Prostate gland (tissue), 2 donors: ENCODE results near the gene STAB1. TPM values are rescaled to one million over a fixed set of nuclear protein-coding genes. Genes with fewer than 3 reads are reported as not detected.

Source experiments
- DNase-seq: peaks from one replicate; pipeline ENCODE4 v3.0.0-alpha.2; 2019; ENCODE audit warnings: low spot score
- H3K27ac ChIP-seq, 2 donors: fragments of 200-600 bp; sonication (generic); 2 replicates each; pipeline ENCODE4 v1.5.1; 2017 to 2019
- H3K27me3 ChIP-seq: fragments of 200-600 bp; sonication (generic); replicated peaks from 2 replicates; pipeline ENCODE4 v1.5.1; 2019; ENCODE audit not compliant: insufficient read depth
- H3K36me3 ChIP-seq, 2 donors: fragments of 200-600 bp; sonication (generic); 1 replicate in 1 of 2; 2 replicates in 1 of 2; pipeline versions ENCODE4 v1.5.1 to v1.8.1; 2017 to 2019
- H3K4me1 ChIP-seq: fragments of 200-600 bp; sonication (generic); replicated peaks from 2 replicates; pipeline ENCODE4 v1.5.1; 2019
- H3K4me3 ChIP-seq, 2 donors: fragments of 200-600 bp; sonication (generic); 2 replicates each; pipeline ENCODE4 v1.5.1; 2017 to 2019
- H3K9me3 ChIP-seq: fragments of 200-600 bp; sonication (generic); 2 replicates; pipeline ENCODE4 v1.5.1; 2017
- POLR2A ChIP-seq: fragments of 450-650 bp; IDR thresholded peaks from one replicate; pipeline ENCODE4 v1.6.1; 2016; ENCODE audit warnings: antibody characterized with exemption, mild to moderate bottlenecking
- POLR2AphosphoS5 ChIP-seq: sonication (generic); formaldehyde crosslinking; IDR thresholded peaks from one replicate; pipeline ENCODE4 v1.6.1; 2017; ENCODE audit warnings: antibody characterized with exemption
- WGBS: methylation state at CpG from one replicate; pipeline ENCODE4 v1.1.5; 2018; 5-methylcytosine and 5-hydroxymethylcytosine counted together
- intact Hi-C: fragments of 100-400 bp; cut with DNase I; formaldehyde crosslinking; loops from one replicate; pipeline ENCODE4 v1.14.2; 2022
- total RNA-seq, 2 donors: library from RNA; depleted of rRNA; stranded (reverse); fragments of >200 nt; gene quantifications; one replicate each; pipeline ENCODE4 v1.1.0, GENCODE V29; 2016
- TF ChIP-seq, protein P1 (sequence below), 4 experiments: fragments of 200-600 bp in 2 of 4; fragments of 450-650 bp in 2 of 4; sonication (generic) in 2 of 4; IDR thresholded peaks; 1 replicate in 3 of 4; 2 replicates in 1 of 4; pipeline ENCODE4 v1.5.1; 2016 to 2019; ENCODE audit warnings: antibody characterized with exemption in 4 of 4, mild to moderate bottlenecking in 2 of 4, moderate library complexity in 2 of 4

The STAB1 gene
- total RNA-seq, 2 donors from 2014 or later: 21.8 to 68.6 TPM

DNA sequence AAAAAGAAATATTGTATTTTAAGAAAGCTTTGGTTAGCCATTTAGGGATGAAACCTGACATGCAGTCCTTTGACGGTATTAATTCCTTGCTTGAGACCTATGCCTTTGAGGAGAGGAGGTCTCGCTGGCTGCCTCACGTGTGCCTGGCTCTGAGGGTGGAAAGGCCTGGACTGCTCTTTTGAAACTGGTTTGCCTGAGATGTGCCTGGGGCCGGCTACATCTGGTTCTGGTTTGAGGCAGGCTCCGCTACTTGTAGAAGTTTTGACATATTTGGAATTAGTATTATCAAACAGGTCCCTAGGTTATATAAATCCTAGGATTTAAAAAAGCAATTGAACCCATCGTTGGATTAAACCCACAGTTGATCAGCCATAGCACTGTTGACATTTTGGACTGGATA, 33.3 kb upstream of the STAB1 start:
- no peaks in the 10 kb centered on the region for H3K9me3 ChIP-seq
- peaks cover 4% of the 10 kb centered on the region for H3K4me1 ChIP-seq
- no peaks in the 10 kb centered on the region for H3K27me3 ChIP-seq
- H3K27ac ChIP-seq: no peak overlapping the region
- H3K4me3 ChIP-seq: no peak overlapping the region
- 72% methylated on average over 6 of the region's 6 CpGs for WGBS
- H3K36me3 ChIP-seq: peaks cover 7 to 9% of the 10 kb centered on the region in 2 donors
- no peak for DNase-seq
- TF ChIP-seq, protein P1, sequence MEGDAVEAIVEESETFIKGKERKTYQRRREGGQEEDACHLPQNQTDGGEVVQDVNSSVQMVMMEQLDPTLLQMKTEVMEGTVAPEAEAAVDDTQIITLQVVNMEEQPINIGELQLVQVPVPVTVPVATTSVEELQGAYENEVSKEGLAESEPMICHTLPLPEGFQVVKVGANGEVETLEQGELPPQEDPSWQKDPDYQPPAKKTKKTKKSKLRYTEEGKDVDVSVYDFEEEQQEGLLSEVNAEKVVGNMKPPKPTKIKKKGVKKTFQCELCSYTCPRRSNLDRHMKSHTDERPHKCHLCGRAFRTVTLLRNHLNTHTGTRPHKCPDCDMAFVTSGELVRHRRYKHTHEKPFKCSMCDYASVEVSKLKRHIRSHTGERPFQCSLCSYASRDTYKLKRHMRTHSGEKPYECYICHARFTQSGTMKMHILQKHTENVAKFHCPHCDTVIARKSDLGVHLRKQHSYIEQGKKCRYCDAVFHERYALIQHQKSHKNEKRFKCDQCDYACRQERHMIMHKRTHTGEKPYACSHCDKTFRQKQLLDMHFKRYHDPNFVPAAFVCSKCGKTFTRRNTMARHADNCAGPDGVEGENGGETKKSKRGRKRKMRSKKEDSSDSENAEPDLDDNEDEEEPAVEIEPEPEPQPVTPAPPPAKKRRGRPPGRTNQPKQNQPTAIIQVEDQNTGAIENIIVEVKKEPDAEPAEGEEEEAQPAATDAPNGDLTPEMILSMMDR (IDR thresholded peaks at IDR 0.05): no peak
- TF ChIP-seq POLR2A: no peak
- no peak for TF ChIP-seq POLR2AphosphoS5
- intact Hi-C loops: no loop called here

- Histone ChIP-seq H3K9me3 (no peaks in the 10 kb centered on the region), H3K4me1 (peaks cover 4% of the 10 kb centered on the region), H3K4me3 (no peak overlapping the region), H3K27ac (no peak overlapping the region), H3K27me3 (no peaks in the 10 kb centered on the region), H3K36me3 (peaks cover 7 to 9% of the 10 kb centered on the region in 2 donors)
- TF ChIP-seq POLR2A: no peak
- no peak for TF ChIP-seq POLR2AphosphoS5
- TF ChIP-seq, protein P1 (IDR thresholded peaks at IDR 0.05): no peak
- DNase-seq: no peak
- intact Hi-C loops: no loop called here
- WGBS: 88% methylated on average over 5 of the region's 5 CpGs
Measured at GRCh38 chr3:52463416-52463815, 31.7 kb upstream of the STAB1 start.

GRCh38 chr3:52468336-52468735, 26.8 kb upstream of the STAB1 start:
- WGBS: 47% methylated on average over 9 of the region's 9 CpGs

GRCh38 chr3:52469001-52469400, 26.1 kb upstream of the STAB1 start:
- Histone ChIP-seq H3K27ac (peak overlapping the region; percentile 81 to 82), H3K36me3 (peaks cover 6 to 13% of the 10 kb centered on the region in 2 donors), H3K9me3 (no peaks in the 10 kb centered on the region), H3K4me3 (no peak overlapping the region), H3K27me3 (no peaks in the 10 kb centered on the region), H3K4me1 (peaks cover 33% of the 10 kb centered on the region)
- no peak for TF ChIP-seq POLR2A
- peak; percentile 95 for TF ChIP-seq POLR2AphosphoS5
- TF ChIP-seq, protein P1 (IDR thresholded peaks at IDR 0.05): peak in 1 of 4 experiments; percentile 13
- 35% methylated on average over 5 of the region's 5 CpGs for WGBS
- DNase-seq: peak; percentile 55
- intact Hi-C loops: loop anchor here (2.0 kb wide), 1 partner anchor 66 kb away; no protein-coding TSS in a partner anchor

More at GRCh38 chr3:52468336-52468735, 26.8 kb upstream of the STAB1 start:
- TF ChIP-seq POLR2A: no peak
- TF ChIP-seq, protein P1 (IDR thresholded peaks at IDR 0.05): no peak
- no peak for TF ChIP-seq POLR2AphosphoS5
- intact Hi-C loops: loop anchor here (2.0 kb wide), 1 partner anchor 66 kb away; no protein-coding TSS in a partner anchor
- Histone ChIP-seq H3K36me3 (peaks cover 0 to 13% of the 10 kb centered on the region in 2 donors), H3K4me3 (no peak overlapping the region), H3K9me3 (no peaks in the 10 kb centered on the region), H3K27me3 (no peaks in the 10 kb centered on the region), H3K4me1 (peaks cover 33% of the 10 kb centered on the region), H3K27ac (peak overlapping the region; percentile 81 to 82)
- no peak for DNase-seq

GRCh38 chr3:52470920-52471319, 24.2 kb upstream of the STAB1 start:
- WGBS: 92% methylated on average over 4 of the region's 4 CpGs

More at GRCh38 chr3:52470920-52471319, 24.2 kb upstream of the STAB1 start:
- no peak for DNase-seq
- Histone ChIP-seq H3K4me1 (peaks cover 33% of the 10 kb centered on the region), H3K9me3 (no peaks in the 10 kb centered on the region), H3K27ac (peak overlapping the region; percentile 45 to 82), H3K4me3 (no peak overlapping the region), H3K27me3 (no peaks in the 10 kb centered on the region), H3K36me3 (peaks cover 18 to 20% of the 10 kb centered on the region in 2 donors)
- TF ChIP-seq POLR2A: no peak
- TF ChIP-seq, protein P1 (IDR thresholded peaks at IDR 0.05): no peak
- no peak for TF ChIP-seq POLR2AphosphoS5
- intact Hi-C loops: loop anchor here (10.0 kb wide), 1 partner anchor 214 kb away; the partner anchor contains the start of genes GNL3 and PBRM1
